Liver (tissue), 9 donors: ENCODE measurements around the gene TIMMDC1. TPM values are rescaled to one million over a fixed set of nuclear protein-coding genes. Genes with fewer than 3 reads are reported as not detected.

ENCODE experiments used
- DNase-seq: peaks from one replicate; pipeline ENCODE4 v3.0.0-alpha.2; 2017; ENCODE audit warnings: low spot score
- H3K27ac ChIP-seq, 2 donors: one replicate each; pipeline ENCODE4 v1.7.0; 2013; ENCODE audit warnings: inconsistent platforms in 2 of 2, low read length in 2 of 2, control low read depth in 1 of 2, low read depth in 1 of 2, mild to moderate bottlenecking in 1 of 2
- H3K27me3 ChIP-seq, 4 donors: one replicate each; pipeline versions ENCODE4 v1.6.1 to v1.7.0; 2013; ENCODE audit warnings: low read length in 3 of 4, inconsistent platforms in 1 of 4, mild to moderate bottlenecking in 1 of 4, moderate library complexity in 1 of 4; ENCODE audit not compliant: control insufficient read depth in 4 of 4, insufficient read depth in 4 of 4
- H3K36me3 ChIP-seq, 4 donors: one replicate each; pipeline versions ENCODE4 v1.6.1 to v1.7.0; 2013; ENCODE audit warnings: low read length in 3 of 4, mild to moderate bottlenecking in 3 of 4, low read depth in 1 of 4, moderate library complexity in 1 of 4; ENCODE audit not compliant: control insufficient read depth in 4 of 4, insufficient read depth in 3 of 4
- H3K4me1 ChIP-seq, 4 donors: one replicate each; pipeline versions ENCODE4 v1.6.1 to v1.7.0; 2013; ENCODE audit warnings: low read length in 3 of 4, mild to moderate bottlenecking in 3 of 4, moderate library complexity in 1 of 4; ENCODE audit not compliant: control insufficient read depth in 4 of 4, insufficient read depth in 4 of 4
- H3K4me3 ChIP-seq, 3 donors: one replicate each; pipeline versions ENCODE4 v1.6.1 to v1.7.0; 2013; ENCODE audit warnings: low read length in 3 of 3, control low read depth in 1 of 3, low read depth in 1 of 3, mild to moderate bottlenecking in 1 of 3
- H3K9ac ChIP-seq, 2 donors: one replicate each; pipeline ENCODE4 v1.7.0; 2013; ENCODE audit warnings: low read length in 2 of 2, mild to moderate bottlenecking in 2 of 2, moderate library complexity in 2 of 2, control low read depth in 1 of 2, low read depth in 1 of 2
- H3K9me3 ChIP-seq, 4 donors: one replicate each; pipeline versions ENCODE4 v1.6.1 to v1.7.0; 2013; ENCODE audit warnings: low read length in 3 of 4; ENCODE audit not compliant: control insufficient read depth in 4 of 4
- ATF3 ChIP-seq: IDR thresholded peaks from 2 replicates; pipeline ENCODE4 v1.6.1; 2016; ENCODE audit warnings: antibody characterized with exemption
- CTCF ChIP-seq: fragments of 150-350 bp; IDR thresholded peaks from 2 replicates; pipeline ENCODE4 v1.5.1; 2017; ENCODE audit warnings: improper control_type of control experiment, low read depth, low read length; ENCODE audit not compliant: missing input control
- EGR1 ChIP-seq, 2 donors: IDR thresholded peaks; 2 replicates each; pipeline ENCODE4 v1.6.1; 2016 to 2018; ENCODE audit warnings: antibody characterized with exemption in 2 of 2, low read depth in 2 of 2
- FOXA1 ChIP-seq: IDR thresholded peaks from 2 replicates; pipeline ENCODE4 v1.6.1; 2016; ENCODE audit warnings: antibody characterized with exemption
- FOXA2 ChIP-seq: IDR thresholded peaks from 2 replicates; pipeline ENCODE4 v1.6.1; 2016; ENCODE audit warnings: antibody characterized with exemption
- GABPA ChIP-seq, 2 donors: IDR thresholded peaks in 1 of 2; conservative IDR thresholded peaks in 1 of 2; 2 replicates each; pipeline ENCODE4 v1.6.1; 2016; ENCODE audit warnings: antibody characterized with exemption in 2 of 2, mild to moderate bottlenecking in 1 of 2, moderate library complexity in 1 of 2
- HNF4A ChIP-seq, 2 donors: conservative IDR thresholded peaks; 2 replicates each; pipeline ENCODE4 v1.6.1; 2016; ENCODE audit warnings: antibody characterized with exemption in 2 of 2, mild to moderate bottlenecking in 2 of 2
- HNF4G ChIP-seq: IDR thresholded peaks from 2 replicates; pipeline ENCODE4 v1.6.1; 2016; ENCODE audit warnings: antibody characterized with exemption
- JUND ChIP-seq, 2 donors: IDR thresholded peaks; 2 replicates each; pipeline ENCODE4 v1.6.1; 2016; ENCODE audit warnings: antibody characterized with exemption in 2 of 2
- MAX ChIP-seq: IDR thresholded peaks from 2 replicates; pipeline ENCODE4 v1.6.1; 2016; ENCODE audit warnings: antibody characterized with exemption
- NR2F2 ChIP-seq: IDR thresholded peaks from 2 replicates; pipeline ENCODE4 v1.6.1; 2016; ENCODE audit warnings: antibody characterized with exemption
- RAD21 ChIP-seq, 2 donors: IDR thresholded peaks; 2 replicates each; pipeline ENCODE4 v1.6.1; 2016; ENCODE audit warnings: antibody characterized with exemption in 2 of 2, mild to moderate bottlenecking in 2 of 2
- REST ChIP-seq: IDR thresholded peaks from 2 replicates; pipeline ENCODE4 v1.6.1; 2016; ENCODE audit warnings: antibody characterized with exemption, mild to moderate bottlenecking
- RXRA ChIP-seq, 2 donors: IDR thresholded peaks; 2 replicates each; pipeline ENCODE4 v1.6.1; 2017 to 2018; ENCODE audit warnings: antibody characterized with exemption in 2 of 2, mild to moderate bottlenecking in 1 of 2
- SP1 ChIP-seq: IDR thresholded peaks from 2 replicates; pipeline ENCODE4 v1.6.1; 2018; ENCODE audit warnings: antibody characterized with exemption, mild to moderate bottlenecking
- TAF1 ChIP-seq: conservative IDR thresholded peaks from 2 replicates; pipeline ENCODE4 v1.6.1; 2016; ENCODE audit warnings: antibody characterized with exemption, mild to moderate bottlenecking
- YY1 ChIP-seq: IDR thresholded peaks from 2 replicates; pipeline ENCODE4 v1.6.1; 2016; ENCODE audit warnings: antibody characterized with exemption, mild to moderate bottlenecking
- WGBS: extraction: QIAGEN DNeasy Blood & Tissue Kit; methylation state at CpG from one replicate; pipeline ENCODE4 v1.1.7; 2013; 5-methylcytosine and 5-hydroxymethylcytosine counted together
- polyA plus RNA-seq, 2 donors: library from polyadenylated mRNA; stranded (reverse) in 1 of 2; unstranded in 1 of 2; fragments of 200-250 nt in 1 of 2; fragments of >200 nt in 1 of 2; fragmentation: Nextera tagmentation in 1 of 2; extraction: Ambion mirVana in 1 of 2; gene quantifications; one replicate each; pipeline versions ENCODE4 v1.2.1 to v1.2.3, GENCODE V29; 2013 to 2015
- total RNA-seq, 2 donors: library from RNA; depleted of rRNA; stranded (reverse); fragments of >200 nt; gene quantifications; one replicate each; pipeline ENCODE4 v1.2.3, GENCODE V29; 2014
- donor health status: healthy.
- donor health status: healthy.
- donor health status: healthy.
- donor health status: healthy.
- donor health status: healthy.

The TIMMDC1 gene
- total and polyA plus RNA-seq, 4 donors: 25.4 to 54.2 (median 33.2) TPM

- no peaks in the 10 kb centered on the region for H3K9me3 ChIP-seq
- H3K36me3 ChIP-seq: peaks cover 3 to 9% (median 7%) of the 10 kb centered on the region in 4 donors
- no peaks in the 10 kb centered on the region for H3K27me3 ChIP-seq
- H3K4me1 ChIP-seq: peaks cover 2 to 22% (median 12%) of the 10 kb centered on the region in 4 donors
- WGBS: 89% methylated on average over 2 of the region's 2 CpGs
- no peak for DNase-seq
- TF ChIP-seq HNF4A (conservative IDR thresholded peaks at IDR 0.05) (no peak), RAD21 (IDR thresholded peaks at IDR 0.05) (no peak), REST (no peak), FOXA2 (no peak), CTCF (no peak), RXRA (IDR thresholded peaks at IDR 0.05) (no peak), EGR1 (IDR thresholded peaks at IDR 0.05; ENCODE audit: low read depth in 2 of 2) (no peak), ATF3 (no peak), TAF1 (no peak), GABPA (IDR thresholded peaks at IDR 0.05 in 1 of 2, conservative IDR thresholded peaks at IDR 0.05 in 1 of 2) (no peak), FOXA1 (no peak)
- H3K27ac ChIP-seq: no peak overlapping the region
- H3K9ac ChIP-seq: no peak overlapping the region
- no peak overlapping the region for H3K4me3 ChIP-seq
These were observed 3.8 kb upstream of the TIMMDC1 start for GRCh38 chr3:119494597-119494996.

- Histone ChIP-seq H3K4me3 (peak overlapping the region; percentile 79 to 100 (median 92)), H3K27me3 (no peaks in the 10 kb centered on the region), H3K4me1 (peaks cover 2 to 34% (median 22%) of the 10 kb centered on the region in 4 donors), H3K9me3 (no peaks in the 10 kb centered on the region), H3K9ac (peak overlapping the region; percentile 54 to 81), H3K36me3 (peaks cover 0 to 1% (median under 1%) of the 10 kb centered on the region in 4 donors), H3K27ac (peak overlapping the region; percentile 90 to 98)
- DNase-seq: peak; percentile 45
- TF ChIP-seq MAX (no peak), EGR1 (IDR thresholded peaks at IDR 0.05; ENCODE audit: low read depth in 2 of 2) (peak in 1 of 2 donors; percentile 4)
- WGBS: 3% methylated on average over 8 of the region's 8 CpGs
These were observed 544 bp upstream of the TIMMDC1 start for GRCh38 chr3:119497820-119498185.

GRCh38 chr3:119500265-119500664, 1.9 kb downstream of the TIMMDC1 start:
- Histone ChIP-seq H3K27ac (no peak overlapping the region), H3K9ac (no peak overlapping the region), H3K9me3 (no peaks in the 10 kb centered on the region), H3K36me3 (peaks cover 3 to 13% (median 4%) of the 10 kb centered on the region in 4 donors), H3K27me3 (no peaks in the 10 kb centered on the region), H3K4me1 (peaks cover 2 to 34% (median 22%) of the 10 kb centered on the region in 4 donors), H3K4me3 (no peak overlapping the region)
- 89% methylated on average over 4 of the region's 4 CpGs for WGBS
- no peak for DNase-seq
- TF ChIP-seq RAD21 (IDR thresholded peaks at IDR 0.05): no peak
- no peak for TF ChIP-seq JUND (IDR thresholded peaks at IDR 0.05)
- no peak for TF ChIP-seq HNF4A (conservative IDR thresholded peaks at IDR 0.05)
- TF ChIP-seq MAX: no peak
- no peak for TF ChIP-seq HNF4G
- no peak for TF ChIP-seq GABPA (IDR thresholded peaks at IDR 0.05 in 1 of 2, conservative IDR thresholded peaks at IDR 0.05 in 1 of 2)
- TF ChIP-seq SP1: no peak
- TF ChIP-seq ATF3: no peak
- TF ChIP-seq FOXA2: no peak
- no peak for TF ChIP-seq NR2F2
- TF ChIP-seq REST: no peak
- TF ChIP-seq YY1: no peak
